RWPE2 (cell line): ENCODE measurements around the gene CACNA2D3.

Experiments used
- ATAC-seq: fragments of 200-7000 bp; cut with Tn5 transposase; 3 replicates; pipeline ENCODE4 v1.9.1; 2021; ENCODE audit warnings: low read depth
- DNase-seq: peaks from one replicate; pipeline ENCODE4 v3.0.0-alpha.2; 2020; ENCODE audit warnings: low spot score
- H3K27ac ChIP-seq: fragments of 450-650 bp; 2 replicates; pipeline ENCODE4 v1.5.1; 2017; ENCODE audit warnings: mild to moderate bottlenecking; ENCODE audit not compliant: poor library complexity, severe bottlenecking
- H3K27me3 ChIP-seq: fragments of 250-450 bp; sonication (Bioruptor Pico); 2 replicates; pipeline ENCODE4 v1.5.1; 2021; ENCODE audit warnings: mild to moderate bottlenecking, moderate library complexity; ENCODE audit not compliant: insufficient read depth, poor library complexity, severe bottlenecking
- H3K36me3 ChIP-seq: fragments of 250-450 bp; sonication (Bioruptor Pico); 2 replicates; pipeline ENCODE4 v1.5.1; 2020; ENCODE audit warnings: low read depth, mild to moderate bottlenecking, moderate library complexity
- H3K4me1 ChIP-seq: fragments of 250-450 bp; sonication (Bioruptor Pico); 2 replicates; pipeline ENCODE4 v1.5.1; 2021; ENCODE audit warnings: mild to moderate bottlenecking, moderate library complexity; ENCODE audit not compliant: insufficient read depth, poor library complexity, severe bottlenecking
- H3K4me3 ChIP-seq: fragments of 250-450 bp; sonication (Bioruptor Pico); 2 replicates; pipeline ENCODE4 v1.5.1; 2021; ENCODE audit warnings: mild to moderate bottlenecking, moderate library complexity; ENCODE audit not compliant: severe bottlenecking
- H3K9me3 ChIP-seq: fragments of 250-450 bp; sonication (Bioruptor Pico); 2 replicates; pipeline ENCODE4 v1.5.1; 2021; ENCODE audit warnings: mild to moderate bottlenecking, moderate library complexity; ENCODE audit not compliant: severe bottlenecking
- CTCF ChIP-seq: fragments of 450-650 bp; IDR thresholded peaks from one replicate; pipeline ENCODE4 v1.5.1; 2017; ENCODE audit warnings: mild to moderate bottlenecking, moderate library complexity; ENCODE audit not compliant: poor library complexity, severe bottlenecking

The CACNA2D3 gene

GRCh38 chr3:54982807-54983206, 860.5 kb downstream of the CACNA2D3 start:
- DNase-seq (no peak), ATAC-seq (no peak)
- Histone ChIP-seq H3K4me3 (no peak overlapping the region), H3K27me3 (no peaks in the 10 kb centered on the region), H3K9me3 (no peaks in the 10 kb centered on the region), H3K4me1 (peaks cover 2% of the 10 kb centered on the region), H3K27ac (no peak overlapping the region), H3K36me3 (no peaks in the 10 kb centered on the region)
- no peak for TF ChIP-seq CTCF

GRCh38 chr3:54983266-54984099, 861.1 kb downstream of the CACNA2D3 start:
- Histone ChIP-seq H3K27ac (no peak overlapping the region), H3K4me1 (peaks cover 3% of the 10 kb centered on the region), H3K36me3 (no peaks in the 10 kb centered on the region), H3K27me3 (no peaks in the 10 kb centered on the region), H3K4me3 (no peak overlapping the region), H3K9me3 (no peaks in the 10 kb centered on the region)
- ATAC-seq, result no peak
- no peak for TF ChIP-seq CTCF
- no peak for DNase-seq

GRCh38 chr3:54985856-54986255, 863.5 kb downstream of the CACNA2D3 start:
- Histone ChIP-seq H3K4me3 (no peak overlapping the region), H3K27me3 (no peaks in the 10 kb centered on the region), H3K36me3 (no peaks in the 10 kb centered on the region), H3K27ac (no peak overlapping the region), H3K4me1 (peaks cover 3% of the 10 kb centered on the region), H3K9me3 (no peaks in the 10 kb centered on the region)
- no peak for ATAC-seq
- no peak for TF ChIP-seq CTCF
- DNase-seq, result no peak

- peaks cover 3% of the 10 kb centered on the region for H3K4me1 ChIP-seq
- no peak overlapping the region for H3K27ac ChIP-seq
- no peak for DNase-seq
- no peak for ATAC-seq
- H3K9me3 ChIP-seq, result no peaks in the 10 kb centered on the region
- H3K27me3 ChIP-seq, result no peaks in the 10 kb centered on the region
- H3K4me3 ChIP-seq, result no peak overlapping the region
- H3K36me3 ChIP-seq, result no peaks in the 10 kb centered on the region
- no peak for TF ChIP-seq CTCF
These were observed 863.9 kb downstream of the CACNA2D3 start for GRCh38 chr3:54986294-54986693.

GRCh38 chr3:54987719-54988118, 865.4 kb downstream of the CACNA2D3 start:
- no peaks in the 10 kb centered on the region for H3K27me3 ChIP-seq
- no peaks in the 10 kb centered on the region for H3K36me3 ChIP-seq
- ATAC-seq (no peak), DNase-seq (no peak)
- no peaks in the 10 kb centered on the region for H3K9me3 ChIP-seq
- peaks cover 3% of the 10 kb centered on the region for H3K4me1 ChIP-seq
- no peak overlapping the region for H3K4me3 ChIP-seq
- no peak overlapping the region for H3K27ac ChIP-seq
- TF ChIP-seq CTCF, result no peak
